HG02885 (cell line): ENCODE data around the gene RPL13A.

ENCODE experiments used
- ATAC-seq: cut with Tn5 transposase; IDR thresholded peaks from one replicate; pipeline ENCODE4 v1.9.1; 2021; ENCODE audit warnings: mild to moderate bottlenecking; ENCODE audit not compliant: unreplicated experiment, poor library complexity

The RPL13A gene

GRCh38 chr19:49499030-49499670 is 11.7 kb downstream of the RPL13A start:
- no peak for ATAC-seq

- ATAC-seq, result no peak
These were observed 15.6 kb downstream of the RPL13A start for GRCh38 chr19:49502866-49503581.

GRCh38 chr19:49503582-49503962 is 16.2 kb downstream of the RPL13A start:
- ATAC-seq, result no peak

- no peak for ATAC-seq
These were observed 19.2 kb downstream of the RPL13A start for GRCh38 chr19:49506575-49507105.

- ATAC-seq, result no peak
These were observed 20.5 kb downstream of the RPL13A start for GRCh38 chr19:49507803-49508494.

- no peak for ATAC-seq
These were observed 25.8 kb downstream of the RPL13A start for GRCh38 chr19:49512970-49513745.

- no peak for ATAC-seq
These were observed 26.3 kb downstream of the RPL13A start for GRCh38 chr19:49513746-49514118.

GRCh38 chr19:49514151-49514550 is 26.7 kb downstream of the RPL13A start:
- no peak for ATAC-seq

GRCh38 chr19:49515767-49516166 is 28.4 kb downstream of the RPL13A start:
- ATAC-seq, result no peak

- ATAC-seq, result no peak
These were observed 30.6 kb downstream of the RPL13A start for GRCh38 chr19:49518033-49518432.

GRCh38 chr19:49520705-49521319 is 33.4 kb downstream of the RPL13A start:
- ATAC-seq, result no peak

GRCh38 chr19:49524812-49525455 is 37.5 kb downstream of the RPL13A start:
- no peak for ATAC-seq

- no peak for ATAC-seq
These were observed 40.9 kb downstream of the RPL13A start for GRCh38 chr19:49528211-49528771.

GRCh38 chr19:49530708-49531107 is 43.3 kb downstream of the RPL13A start:
- ATAC-seq, result no peak

- ATAC-seq, result peak; percentile 82
These were observed 46.4 kb downstream of the RPL13A start for GRCh38 chr19:49533551-49534488.

GRCh38 chr19:49534632-49535385 is 47.4 kb downstream of the RPL13A start:
- ATAC-seq, result no peak

- no peak for ATAC-seq
These were observed 49.6 kb downstream of the RPL13A start for GRCh38 chr19:49536921-49537462.
